ENCODE measurements around the gene RNF169. TPM values are rescaled to one million over a fixed set of nuclear protein-coding genes. Genes with fewer than 3 reads are reported as not detected.
"Not testable (repeated sequence)": the region's sequence is repeated elsewhere in the genome, so short reads cannot be mapped to it uniquely, and the experiment has no call there.

The RNF169 gene
- total RNA-seq, 4 donors from 2014 or later: 20.1 to 23.4 (median 22.3) TPM

DNA sequence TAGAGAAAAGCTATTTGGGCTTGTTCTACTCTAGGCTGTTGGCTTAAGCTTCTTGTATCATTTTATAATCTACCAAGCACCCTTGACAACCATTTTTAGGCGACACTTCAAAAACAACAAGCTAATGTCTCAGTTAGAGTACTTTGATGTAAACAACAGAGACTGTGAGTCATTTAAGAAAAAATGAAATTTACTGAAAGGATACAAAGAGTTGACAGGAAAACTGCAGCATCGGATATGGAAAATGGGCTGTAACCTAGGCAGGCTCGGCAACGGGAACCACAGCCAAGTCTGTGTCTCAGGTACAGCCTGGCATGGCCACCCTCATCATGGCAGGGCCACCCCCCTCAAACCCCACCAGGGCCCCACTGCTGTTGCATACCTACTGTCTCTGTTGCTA lies 4.4 kb upstream of the RNF169 start:
- H3K4me1 ChIP-seq: peaks cover 0 to 18% (median 10%) of the 10 kb centered on the region in 4 donors
- H3K4me3 ChIP-seq: no peak overlapping the region
- no peaks in the 10 kb centered on the region for H3K27me3 ChIP-seq
- H3K27ac ChIP-seq: no peak overlapping the region
- no peaks in the 10 kb centered on the region for H3K36me3 ChIP-seq
- WGBS, 2 donors: 58 to 59% methylated on average over 4 of the region's 4 CpGs
- DNase-seq (ENCODE audit: low spot score in 2 of 2): no peak
- H3K9me3 ChIP-seq: no peaks in the 10 kb centered on the region
- TF ChIP-seq EP300 (IDR thresholded peaks at IDR 0.05) (no peak), POLR2A (IDR thresholded peaks at IDR 0.05) (no peak)
- TF ChIP-seq, protein P1, sequence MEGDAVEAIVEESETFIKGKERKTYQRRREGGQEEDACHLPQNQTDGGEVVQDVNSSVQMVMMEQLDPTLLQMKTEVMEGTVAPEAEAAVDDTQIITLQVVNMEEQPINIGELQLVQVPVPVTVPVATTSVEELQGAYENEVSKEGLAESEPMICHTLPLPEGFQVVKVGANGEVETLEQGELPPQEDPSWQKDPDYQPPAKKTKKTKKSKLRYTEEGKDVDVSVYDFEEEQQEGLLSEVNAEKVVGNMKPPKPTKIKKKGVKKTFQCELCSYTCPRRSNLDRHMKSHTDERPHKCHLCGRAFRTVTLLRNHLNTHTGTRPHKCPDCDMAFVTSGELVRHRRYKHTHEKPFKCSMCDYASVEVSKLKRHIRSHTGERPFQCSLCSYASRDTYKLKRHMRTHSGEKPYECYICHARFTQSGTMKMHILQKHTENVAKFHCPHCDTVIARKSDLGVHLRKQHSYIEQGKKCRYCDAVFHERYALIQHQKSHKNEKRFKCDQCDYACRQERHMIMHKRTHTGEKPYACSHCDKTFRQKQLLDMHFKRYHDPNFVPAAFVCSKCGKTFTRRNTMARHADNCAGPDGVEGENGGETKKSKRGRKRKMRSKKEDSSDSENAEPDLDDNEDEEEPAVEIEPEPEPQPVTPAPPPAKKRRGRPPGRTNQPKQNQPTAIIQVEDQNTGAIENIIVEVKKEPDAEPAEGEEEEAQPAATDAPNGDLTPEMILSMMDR (IDR thresholded peaks at IDR 0.05): no peak

DNA sequence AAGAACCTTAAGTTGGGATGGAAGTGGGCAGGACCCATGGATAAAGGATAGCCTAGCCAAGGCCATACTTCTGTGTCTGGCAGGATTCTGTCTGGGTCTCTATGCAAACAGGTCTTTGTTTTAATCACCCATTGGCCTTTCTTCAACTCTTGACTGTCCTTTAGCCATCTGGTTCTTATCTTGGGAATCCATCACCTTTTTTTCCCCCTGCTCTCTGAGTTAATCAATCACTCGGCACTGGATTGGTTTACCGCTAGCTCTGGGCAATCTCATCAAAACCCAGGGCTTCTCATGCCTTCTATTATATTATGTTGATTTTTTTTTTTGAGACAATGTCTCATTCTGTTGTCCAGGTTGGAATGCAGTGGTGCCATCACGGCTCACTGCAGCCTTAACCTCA lies 1.8 kb upstream of the RNF169 start:
- WGBS, 2 donors: 91 to 97% methylated on average over 3 of the region's 3 CpGs
- Histone ChIP-seq H3K36me3 (no peaks in the 10 kb centered on the region), H3K9me3 (no peaks in the 10 kb centered on the region), H3K27me3 (no peaks in the 10 kb centered on the region), H3K4me1 (peaks cover 0 to 33% (median 12%) of the 10 kb centered on the region in 4 donors), H3K27ac (peak overlapping the region in 1 of 4 donors; percentile 98), H3K4me3 (no peak overlapping the region)
- TF ChIP-seq, protein P1 (IDR thresholded peaks at IDR 0.05): no peak
- no peak for TF ChIP-seq EP300 (IDR thresholded peaks at IDR 0.05)
- no peak for TF ChIP-seq POLR2A (IDR thresholded peaks at IDR 0.05)
- no peak for DNase-seq (ENCODE audit: low spot score in 2 of 2)

DNA sequence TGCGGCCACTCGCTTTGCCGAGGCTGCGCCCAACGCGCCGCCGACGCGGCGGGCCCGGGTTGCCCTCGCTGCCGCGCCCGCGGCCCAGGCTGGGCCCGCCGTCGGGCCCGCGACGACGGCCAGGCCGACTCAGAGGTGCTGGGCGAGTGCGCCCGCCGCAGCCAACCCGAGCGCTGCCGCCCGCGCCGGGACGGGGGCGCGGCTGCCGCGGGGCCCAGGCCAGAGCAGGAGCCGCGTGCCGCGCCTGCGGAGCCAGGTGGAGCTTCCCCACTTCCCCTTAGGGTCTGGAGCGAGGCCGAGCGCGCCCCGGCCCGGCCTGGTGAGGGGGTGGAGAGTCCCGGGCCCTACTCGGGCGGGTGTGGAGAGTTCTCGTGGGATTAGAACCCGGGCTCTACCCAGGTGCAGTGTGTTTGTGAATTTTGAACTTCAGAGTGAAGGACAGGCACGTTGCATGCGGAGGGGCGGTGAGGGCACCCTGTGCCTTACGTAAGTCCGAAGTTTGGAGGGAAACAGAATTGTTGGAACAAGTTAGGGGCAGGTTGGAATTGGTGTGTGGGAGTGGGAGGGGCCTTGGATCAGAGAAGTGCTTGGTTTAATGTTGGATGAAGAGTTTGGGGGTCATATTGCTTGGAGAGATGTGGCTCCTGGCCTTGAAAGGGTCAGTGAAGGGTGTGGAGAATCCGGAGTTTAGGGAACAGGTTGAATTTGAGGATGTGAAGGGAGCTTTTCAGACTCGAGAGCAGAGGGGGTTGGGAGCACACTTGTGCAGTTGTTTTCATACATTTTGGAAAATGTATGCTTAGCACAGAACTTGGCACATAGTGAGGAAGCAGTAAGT lies 697 bp downstream of the RNF169 start:
- peak overlapping the region; percentile 82 to 99 (median 91) for H3K4me3 ChIP-seq
- no peaks in the 10 kb centered on the region for H3K9me3 ChIP-seq
- H3K4me1 ChIP-seq: peaks cover 0 to 50% (median 23%) of the 10 kb centered on the region in 4 donors
- no peak for DNase-seq (ENCODE audit: low spot score in 2 of 2)
- TF ChIP-seq, protein P1 (IDR thresholded peaks at IDR 0.05): peak in 2 of 5 experiments; percentile 3 to 7
- TF ChIP-seq EP300 (IDR thresholded peaks at IDR 0.05): peak in 1 of 2 donors; percentile 6
- TF ChIP-seq POLR2A (IDR thresholded peaks at IDR 0.05): no peak
- peak overlapping the region; percentile 90 to 98 (median 96) for H3K27ac ChIP-seq
- no peaks in the 10 kb centered on the region for H3K36me3 ChIP-seq
- H3K27me3 ChIP-seq: no peaks in the 10 kb centered on the region
- WGBS, 2 donors: 0 to 1% methylated on average over 18 to 60 of the region's 63 CpGs

DNA sequence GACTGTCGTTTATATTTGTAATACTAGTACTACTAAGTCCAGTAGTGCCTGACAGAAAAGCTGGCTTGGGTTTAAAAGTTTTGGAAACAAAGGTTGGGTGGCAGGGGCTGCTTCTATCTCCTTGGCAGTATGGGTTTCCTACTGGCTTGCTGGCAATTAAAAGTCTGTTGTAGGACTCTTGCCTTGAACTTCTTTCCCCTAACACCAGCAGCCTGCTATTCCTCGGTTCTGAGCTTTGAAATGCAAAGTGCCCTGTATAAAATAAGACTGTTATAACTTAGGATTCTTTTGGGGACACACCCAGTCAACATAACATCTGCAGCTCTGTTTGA lies 1.3 kb downstream of the RNF169 start:
- Histone ChIP-seq H3K27me3 (no peaks in the 10 kb centered on the region), H3K4me1 (peaks cover 0 to 56% (median 29%) of the 10 kb centered on the region in 4 donors), H3K9me3 (no peaks in the 10 kb centered on the region), H3K27ac (peak overlapping the region in 2 of 4 donors; percentile 85 to 98), H3K36me3 (no peaks in the 10 kb centered on the region), H3K4me3 (peak overlapping the region in 3 of 4 donors; percentile 65 to 99 (median 98))
- no peak for TF ChIP-seq EP300 (IDR thresholded peaks at IDR 0.05)
- TF ChIP-seq POLR2A (IDR thresholded peaks at IDR 0.05): no peak
- TF ChIP-seq, protein P1 (IDR thresholded peaks at IDR 0.05): no peak
- DNase-seq (ENCODE audit: low spot score in 2 of 2): no peak
- WGBS, 2 donors: 3 to 7% methylated on average over 2 of the region's 2 CpGs

DNA sequence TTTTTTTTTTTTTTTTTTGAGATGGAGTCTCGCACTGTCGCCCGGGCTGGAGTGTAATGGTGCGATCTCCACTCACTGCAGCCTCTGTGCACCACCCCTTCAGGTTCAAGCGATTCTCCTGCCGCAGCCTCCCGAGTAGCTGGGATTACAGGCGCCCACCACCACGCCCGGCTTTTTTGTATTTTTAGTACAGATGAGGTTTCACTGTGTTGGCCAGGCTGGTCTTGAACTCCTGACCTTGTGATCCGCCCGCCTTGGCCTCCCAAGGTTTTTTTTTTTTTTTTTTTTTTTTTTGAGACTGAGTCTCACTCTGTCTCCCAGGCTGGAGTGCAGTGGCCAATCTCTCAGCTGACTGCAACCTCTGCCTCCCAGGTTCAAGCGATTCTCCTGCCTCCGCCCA lies 1.9 kb downstream of the RNF169 start:
- 96 to 97% methylated on average over 14 of the region's 14 CpGs for WGBS, 2 donors
- peaks cover 0 to 62% (median 35%) of the 10 kb centered on the region in 4 donors for H3K4me1 ChIP-seq

More for the DNA sequence above, 1.9 kb downstream of the RNF169 start:
- not testable (repeated sequence) for H3K27me3 ChIP-seq; H3K36me3 ChIP-seq; H3K9me3 ChIP-seq; DNase-seq (ENCODE audit: low spot score in 2 of 2); H3K4me3 ChIP-seq; H3K27ac ChIP-seq
